CD4-positive, alpha-beta T cell treated with Interleukin-1 beta for 1 hour (primary cell): Measurements from ENCODE around the gene TNP2.
"Not testable (repeated sequence)": the region's sequence is repeated elsewhere in the genome, so short reads cannot be mapped to it uniquely, and the experiment has no call there.

ENCODE experiments used
- DNase-seq, 2 donors: peaks; one replicate each; pipeline ENCODE4 v3.0.0-alpha.2; 2020 to 2022

TNP2 gene

GRCh38 chr16:11238272-11239202 lies 30.6 kb downstream of the TNP2 start:
- DNase-seq, result no peak

GRCh38 chr16:11236461-11237254 lies 32.5 kb downstream of the TNP2 start:
- peak in 1 of 2 donors; percentile 49 for DNase-seq

GRCh38 chr16:11235703-11235991 lies 33.5 kb downstream of the TNP2 start:
- no peak for DNase-seq

- no peak for DNase-seq
Observed at GRCh38 chr16:11234884-11235702, 34.0 kb downstream of the TNP2 start.

GRCh38 chr16:11233727-11234376 lies 35.3 kb downstream of the TNP2 start:
- DNase-seq, result peak; percentile 32 to 57

- DNase-seq, result peak; percentile 86 to 89
Observed at GRCh38 chr16:11232852-11233726, 36.0 kb downstream of the TNP2 start.

GRCh38 chr16:11232302-11232851 lies 36.7 kb downstream of the TNP2 start:
- no peak for DNase-seq

- no peak for DNase-seq
Observed at GRCh38 chr16:11231367-11231970, 37.7 kb downstream of the TNP2 start.

GRCh38 chr16:11229906-11230305 lies 39.2 kb downstream of the TNP2 start:
- no peak for DNase-seq

- no peak for DNase-seq
Observed at GRCh38 chr16:11229432-11229831, 39.7 kb downstream of the TNP2 start.

GRCh38 chr16:11225677-11226549 lies 43.2 kb downstream of the TNP2 start:
- DNase-seq, result no peak

- peak; percentile 84 to 85 for DNase-seq
Observed at GRCh38 chr16:11224894-11225676, 44.0 kb downstream of the TNP2 start.

GRCh38 chr16:11224096-11224893 lies 44.8 kb downstream of the TNP2 start:
- DNase-seq, result peak; percentile 63 to 74

GRCh38 chr16:11220507-11220906 lies 48.6 kb downstream of the TNP2 start:
- DNase-seq, result not testable (repeated sequence)

GRCh38 chr16:11219178-11219577 lies 49.9 kb downstream of the TNP2 start:
- no peak for DNase-seq

GRCh38 chr16:11218604-11218962 lies 50.5 kb downstream of the TNP2 start:
- no peak for DNase-seq
